ENCODE results near the gene MAP2K3.
"Not testable (repeated sequence)": the region's sequence is repeated elsewhere in the genome, so short reads cannot be mapped to it uniquely, and the experiment has no call there.

DNA sequence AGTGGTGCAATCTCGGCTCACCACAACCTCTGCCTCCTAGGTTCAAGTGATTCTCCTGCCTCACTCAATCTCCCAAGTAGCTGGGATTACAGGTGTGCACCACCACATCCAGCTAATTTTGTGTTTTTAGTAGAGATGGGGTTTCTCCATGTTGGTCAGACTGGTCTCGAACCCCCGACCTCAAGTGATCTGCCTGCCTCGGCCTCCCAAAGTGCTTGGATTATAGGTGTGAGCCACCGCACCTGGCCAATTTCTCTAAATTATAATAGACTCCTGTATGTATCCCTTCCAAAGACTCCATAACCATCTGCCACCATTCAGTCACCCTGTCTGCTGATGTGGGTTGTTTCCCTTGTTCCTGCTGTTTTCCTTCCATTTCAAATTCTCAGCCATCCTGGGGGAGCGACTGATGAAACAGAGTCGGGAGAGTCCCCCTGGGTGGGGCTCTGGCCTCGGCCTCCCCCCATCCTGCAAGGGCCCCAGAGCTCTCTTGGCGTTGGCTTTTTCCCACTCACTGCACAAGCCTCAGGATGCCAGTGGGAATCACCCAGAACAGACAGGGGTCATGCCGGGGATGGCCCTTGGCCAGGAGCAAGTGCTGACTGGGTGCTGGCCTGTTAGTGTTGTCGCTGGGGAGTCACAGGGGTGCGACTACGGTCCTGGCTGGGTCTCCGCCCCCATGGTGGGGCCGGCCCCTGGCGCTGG is 25.7 kb downstream of the MAP2K3 start:
- not testable (repeated sequence) for TF ChIP-seq CTCF (IDR thresholded peaks at IDR 0.05; ENCODE audit: poor library complexity, severe bottlenecking); TAF1 (IDR thresholded peaks at IDR 0.05; ENCODE audit: low read depth); EP300 (conservative IDR thresholded peaks at IDR 0.05; ENCODE audit: poor library complexity, severe bottlenecking); EZH2 (IDR thresholded peaks at IDR 0.05; ENCODE audit: borderline replicate concordance, insufficient read depth, low read length, poor library complexity, severe bottlenecking)
- TF ChIP-seq, protein P1, sequence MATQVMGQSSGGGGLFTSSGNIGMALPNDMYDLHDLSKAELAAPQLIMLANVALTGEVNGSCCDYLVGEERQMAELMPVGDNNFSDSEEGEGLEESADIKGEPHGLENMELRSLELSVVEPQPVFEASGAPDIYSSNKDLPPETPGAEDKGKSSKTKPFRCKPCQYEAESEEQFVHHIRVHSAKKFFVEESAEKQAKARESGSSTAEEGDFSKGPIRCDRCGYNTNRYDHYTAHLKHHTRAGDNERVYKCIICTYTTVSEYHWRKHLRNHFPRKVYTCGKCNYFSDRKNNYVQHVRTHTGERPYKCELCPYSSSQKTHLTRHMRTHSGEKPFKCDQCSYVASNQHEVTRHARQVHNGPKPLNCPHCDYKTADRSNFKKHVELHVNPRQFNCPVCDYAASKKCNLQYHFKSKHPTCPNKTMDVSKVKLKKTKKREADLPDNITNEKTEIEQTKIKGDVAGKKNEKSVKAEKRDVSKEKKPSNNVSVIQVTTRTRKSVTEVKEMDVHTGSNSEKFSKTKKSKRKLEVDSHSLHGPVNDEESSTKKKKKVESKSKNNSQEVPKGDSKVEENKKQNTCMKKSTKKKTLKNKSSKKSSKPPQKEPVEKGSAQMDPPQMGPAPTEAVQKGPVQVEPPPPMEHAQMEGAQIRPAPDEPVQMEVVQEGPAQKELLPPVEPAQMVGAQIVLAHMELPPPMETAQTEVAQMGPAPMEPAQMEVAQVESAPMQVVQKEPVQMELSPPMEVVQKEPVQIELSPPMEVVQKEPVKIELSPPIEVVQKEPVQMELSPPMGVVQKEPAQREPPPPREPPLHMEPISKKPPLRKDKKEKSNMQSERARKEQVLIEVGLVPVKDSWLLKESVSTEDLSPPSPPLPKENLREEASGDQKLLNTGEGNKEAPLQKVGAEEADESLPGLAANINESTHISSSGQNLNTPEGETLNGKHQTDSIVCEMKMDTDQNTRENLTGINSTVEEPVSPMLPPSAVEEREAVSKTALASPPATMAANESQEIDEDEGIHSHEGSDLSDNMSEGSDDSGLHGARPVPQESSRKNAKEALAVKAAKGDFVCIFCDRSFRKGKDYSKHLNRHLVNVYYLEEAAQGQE (IDR thresholded peaks at IDR 0.05; ENCODE audit: borderline replicate concordance): not testable (repeated sequence)

Measured in neural cell (in vitro differentiated cells).